Central memory CD4-positive, alpha-beta T cell (primary cell): Measurements from ENCODE around the gene AP2A1.

Experiments used
- DNase-seq: peaks from one replicate; pipeline ENCODE4 v3.0.0; 2022

The AP2A1 gene

DNA sequence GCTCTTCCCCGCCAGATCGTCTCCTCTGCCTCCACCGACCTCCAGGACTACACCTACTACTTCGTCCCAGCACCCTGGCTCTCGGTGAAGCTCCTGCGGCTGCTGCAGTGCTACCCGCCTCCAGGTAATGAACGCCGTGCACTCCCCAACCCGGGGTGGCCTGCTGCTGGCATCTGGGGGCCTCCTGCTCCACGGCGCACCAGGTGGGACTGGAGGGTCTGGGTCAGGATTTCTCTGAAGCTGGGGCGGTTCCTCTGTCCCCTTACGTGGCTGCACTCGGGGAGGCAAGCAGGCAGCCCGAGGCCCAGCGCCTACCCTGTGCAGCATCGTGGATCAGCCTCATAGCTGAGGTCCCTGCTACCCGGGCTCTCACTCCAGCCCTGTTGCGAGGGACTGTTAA lies 28.8 kb downstream of the AP2A1 start:
- no peak for DNase-seq

DNA sequence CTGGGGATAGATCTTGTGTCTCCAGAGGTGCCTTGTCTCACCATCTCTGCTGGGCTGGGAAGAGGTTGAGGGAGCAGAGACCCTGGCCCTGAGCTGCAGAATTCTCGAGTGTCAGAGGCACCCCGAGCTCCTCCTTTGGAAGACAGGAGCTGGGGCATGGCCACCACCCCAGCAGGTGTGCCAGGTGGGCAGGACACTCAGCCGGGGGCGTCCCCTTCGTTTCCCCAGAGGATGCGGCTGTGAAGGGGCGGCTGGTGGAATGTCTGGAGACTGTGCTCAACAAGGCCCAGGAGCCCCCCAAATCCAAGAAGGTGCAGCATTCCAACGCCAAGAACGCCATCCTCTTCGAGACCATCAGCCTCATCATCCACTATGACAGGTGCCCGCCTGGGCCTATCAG lies 31.8 kb downstream of the AP2A1 start:
- DNase-seq, result no peak

DNA sequence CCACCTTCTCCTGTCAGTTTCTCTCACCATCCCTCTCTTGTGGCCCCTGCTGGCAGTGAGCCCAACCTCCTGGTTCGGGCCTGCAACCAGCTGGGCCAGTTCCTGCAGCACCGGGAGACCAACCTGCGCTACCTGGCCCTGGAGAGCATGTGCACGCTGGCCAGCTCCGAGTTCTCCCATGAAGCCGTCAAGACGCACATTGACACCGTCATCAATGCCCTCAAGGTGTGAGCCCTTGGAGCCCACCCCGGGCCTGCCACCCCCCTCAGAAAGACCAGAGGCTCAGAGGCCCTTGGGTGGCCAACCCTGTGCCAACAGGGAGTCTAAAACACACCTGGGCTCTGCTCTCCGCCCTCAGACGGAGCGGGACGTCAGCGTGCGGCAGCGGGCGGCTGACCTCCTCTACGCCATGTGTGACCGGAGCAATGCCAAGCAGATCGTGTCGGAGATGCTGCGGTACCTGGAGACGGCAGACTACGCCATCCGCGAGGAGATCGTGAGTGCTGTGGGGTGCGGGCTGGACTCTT lies 32.5 kb downstream of the AP2A1 start:
- no peak for DNase-seq

DNA sequence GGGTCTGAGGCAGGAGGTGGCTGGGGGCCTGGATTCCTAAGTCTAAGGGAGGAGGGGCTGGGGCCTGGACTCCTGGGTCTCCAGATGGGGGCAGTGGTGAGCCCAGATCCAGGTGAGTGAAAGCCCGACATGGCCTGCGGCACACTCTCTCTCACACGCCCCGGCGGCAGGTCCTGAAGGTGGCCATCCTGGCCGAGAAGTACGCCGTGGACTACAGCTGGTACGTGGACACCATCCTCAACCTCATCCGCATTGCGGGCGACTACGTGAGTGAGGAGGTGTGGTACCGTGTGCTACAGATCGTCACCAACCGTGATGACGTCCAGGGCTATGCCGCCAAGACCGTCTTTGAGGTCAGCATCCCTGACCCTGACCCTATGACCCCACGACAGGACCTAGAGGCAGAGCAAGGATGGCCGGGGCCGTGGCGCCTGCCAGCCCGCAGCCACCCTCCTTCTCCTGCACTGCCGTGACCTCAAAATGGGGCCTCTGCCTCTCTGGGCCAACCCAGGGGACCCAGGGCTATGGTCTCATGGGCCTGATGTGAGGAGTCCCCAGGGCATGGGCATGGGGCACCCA lies 33.1 kb downstream of the AP2A1 start:
- DNase-seq, result no peak

DNA sequence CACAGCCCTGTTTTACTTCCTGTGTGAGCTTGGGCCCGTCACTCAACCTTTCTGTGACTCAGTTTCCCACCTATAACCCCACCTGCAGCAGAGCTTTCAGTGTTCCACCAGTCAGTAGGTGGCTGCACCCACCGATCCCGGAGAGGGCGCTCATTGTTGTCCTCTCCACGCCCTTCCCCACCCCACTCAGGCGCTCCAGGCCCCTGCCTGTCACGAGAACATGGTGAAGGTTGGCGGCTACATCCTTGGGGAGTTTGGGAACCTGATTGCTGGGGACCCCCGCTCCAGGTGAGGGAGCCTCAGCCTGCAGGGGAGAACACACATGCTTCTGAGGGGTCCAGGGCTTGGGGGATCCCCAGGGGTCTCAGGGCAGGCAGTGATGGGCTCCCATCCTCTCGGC lies 34.0 kb downstream of the AP2A1 start:
- no peak for DNase-seq

DNA sequence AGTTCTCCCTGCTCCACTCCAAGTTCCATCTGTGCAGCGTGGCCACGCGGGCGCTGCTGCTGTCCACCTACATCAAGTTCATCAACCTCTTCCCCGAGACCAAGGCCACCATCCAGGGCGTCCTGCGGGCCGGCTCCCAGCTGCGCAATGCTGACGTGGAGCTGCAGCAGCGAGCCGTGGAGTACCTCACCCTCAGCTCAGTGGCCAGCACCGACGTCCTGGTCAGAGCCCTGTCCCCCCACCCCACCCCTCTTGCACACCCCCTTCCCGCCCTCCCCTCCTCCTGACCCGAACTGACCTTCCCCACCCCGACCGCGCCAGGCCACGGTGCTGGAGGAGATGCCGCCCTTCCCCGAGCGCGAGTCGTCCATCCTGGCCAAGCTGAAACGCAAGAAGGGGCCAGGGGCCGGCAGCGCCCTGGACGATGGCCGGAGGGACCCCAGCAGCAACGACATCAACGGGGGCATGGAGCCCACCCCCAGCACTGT lies 34.6 kb downstream of the AP2A1 start:
- no peak for DNase-seq

DNA sequence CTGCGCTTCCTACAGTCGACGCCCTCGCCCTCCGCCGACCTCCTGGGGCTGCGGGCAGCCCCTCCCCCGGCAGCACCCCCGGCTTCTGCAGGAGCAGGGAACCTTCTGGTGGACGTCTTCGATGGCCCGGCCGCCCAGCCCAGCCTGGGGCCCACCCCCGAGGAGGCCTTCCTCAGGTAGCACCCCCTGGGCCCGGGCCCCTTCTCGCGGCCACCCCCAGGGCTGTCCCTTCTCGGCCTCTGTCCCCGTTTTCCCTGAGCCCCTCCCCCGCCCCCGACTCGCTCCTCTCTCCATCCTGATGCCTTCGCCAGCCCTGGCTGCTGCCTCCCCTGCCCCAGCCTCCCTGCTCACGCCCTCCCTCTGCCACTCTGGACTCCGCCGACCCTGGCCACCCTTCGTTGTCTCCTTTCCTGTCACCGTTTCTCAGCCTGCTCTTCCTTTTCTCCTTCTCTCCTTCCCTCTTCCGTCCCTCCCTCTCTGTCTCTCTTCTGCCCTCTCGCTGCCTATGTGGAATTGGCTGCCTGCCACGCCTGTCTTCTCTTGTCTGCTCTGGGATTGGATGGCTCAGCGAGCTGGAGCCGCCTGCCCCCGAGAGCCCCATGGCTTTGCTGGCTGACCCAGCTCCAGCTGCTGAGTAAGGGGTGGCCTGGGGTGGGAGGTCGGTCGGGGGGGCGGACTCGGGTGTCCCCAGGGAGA lies 35.3 kb downstream of the AP2A1 start:
- no peak for DNase-seq

DNA sequence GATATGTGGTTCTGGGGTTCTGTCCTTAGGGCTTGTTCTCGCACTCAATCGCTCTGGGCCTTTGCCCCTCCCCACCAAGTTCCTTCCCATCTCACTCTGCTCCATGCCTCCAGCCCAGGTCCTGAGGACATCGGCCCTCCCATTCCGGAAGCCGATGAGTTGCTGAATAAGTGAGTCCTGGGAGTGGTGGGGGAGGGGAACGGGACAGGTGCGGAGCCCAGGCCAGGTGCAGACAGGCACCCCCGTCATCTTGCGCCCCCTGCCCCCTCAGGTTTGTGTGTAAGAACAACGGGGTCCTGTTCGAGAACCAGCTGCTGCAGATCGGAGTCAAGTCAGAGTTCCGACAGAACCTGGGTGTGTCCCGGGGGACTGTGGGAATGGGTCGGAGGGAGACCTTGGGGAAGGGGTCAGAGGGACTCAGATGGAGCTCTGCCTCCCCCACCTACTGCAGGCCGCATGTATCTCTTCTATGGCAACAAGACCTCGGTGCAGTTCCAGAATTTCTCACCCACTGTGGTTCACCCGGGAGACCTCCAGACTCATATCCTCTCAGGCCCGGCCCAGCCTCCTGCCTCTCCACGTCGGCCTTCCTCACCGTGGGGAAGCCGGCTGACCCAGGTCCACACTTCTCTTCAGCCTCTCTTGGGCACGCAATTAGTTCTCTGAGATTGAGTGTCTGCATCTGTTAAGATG lies 36.2 kb downstream of the AP2A1 start:
- no peak for DNase-seq

DNA sequence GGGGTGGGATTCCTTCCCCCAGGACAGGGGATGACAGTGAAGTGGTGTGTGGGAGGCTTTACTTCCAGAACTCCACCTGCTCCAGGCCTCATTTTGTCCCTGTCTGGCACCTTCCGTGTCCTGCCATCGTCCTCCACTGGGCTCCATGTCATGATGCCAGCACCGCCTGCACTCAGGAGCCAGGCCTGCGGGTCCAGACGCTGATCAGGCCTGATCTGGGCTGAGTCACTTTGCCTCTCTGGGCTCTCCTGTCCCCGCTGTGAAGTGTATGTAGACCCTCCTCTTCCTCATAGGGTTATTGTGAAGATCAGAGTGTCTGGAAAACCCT lies 36.7 kb downstream of the AP2A1 start:
- no peak for DNase-seq

DNA sequence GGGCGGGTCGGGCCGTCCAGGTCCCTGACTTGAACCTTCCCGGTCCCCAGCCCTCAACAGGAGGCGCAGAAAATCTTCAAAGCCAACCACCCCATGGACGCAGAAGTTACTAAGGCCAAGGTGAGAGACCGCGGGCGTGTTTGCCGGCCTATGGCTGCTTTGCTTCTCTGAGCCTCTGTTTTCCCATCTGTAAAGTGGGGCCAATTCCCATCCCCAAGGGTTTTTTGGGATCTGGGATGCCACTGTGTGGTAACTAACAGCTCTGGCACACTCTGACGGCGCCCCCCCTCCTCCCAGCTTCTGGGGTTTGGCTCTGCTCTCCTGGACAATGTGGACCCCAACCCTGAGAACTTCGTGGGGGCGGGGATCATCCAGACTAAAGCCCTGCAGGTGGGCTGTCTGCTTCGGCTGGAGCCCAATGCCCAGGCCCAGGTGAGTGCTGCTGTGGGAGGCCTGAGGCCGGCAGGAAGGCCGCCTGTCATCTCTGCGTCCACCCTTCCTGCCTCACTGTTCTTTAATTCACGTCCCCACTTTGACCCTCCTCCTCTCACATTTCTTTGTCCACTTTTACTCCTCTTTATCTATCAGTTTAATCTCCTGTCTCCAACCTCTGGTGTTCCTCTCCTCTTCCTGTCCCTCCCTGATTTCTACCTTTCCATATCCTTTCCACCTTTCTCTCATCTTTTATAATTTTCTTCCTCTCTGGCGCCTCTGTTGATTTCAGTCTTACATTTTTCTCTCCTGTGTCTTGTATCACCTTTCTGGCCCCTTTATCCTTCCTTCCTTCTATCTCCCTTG lies 39.2 kb downstream of the AP2A1 start:
- no peak for DNase-seq

DNA sequence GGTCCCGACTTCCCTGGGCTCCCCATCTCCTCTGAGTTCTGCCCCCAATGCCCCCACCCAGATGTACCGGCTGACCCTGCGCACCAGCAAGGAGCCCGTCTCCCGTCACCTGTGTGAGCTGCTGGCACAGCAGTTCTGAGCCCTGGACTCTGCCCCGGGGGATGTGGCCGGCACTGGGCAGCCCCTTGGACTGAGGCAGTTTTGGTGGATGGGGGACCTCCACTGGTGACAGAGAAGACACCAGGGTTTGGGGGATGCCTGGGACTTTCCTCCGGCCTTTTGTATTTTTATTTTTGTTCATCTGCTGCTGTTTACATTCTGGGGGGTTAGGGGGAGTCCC lies 39.8 kb downstream of the AP2A1 start:
- no peak for DNase-seq

DNA sequence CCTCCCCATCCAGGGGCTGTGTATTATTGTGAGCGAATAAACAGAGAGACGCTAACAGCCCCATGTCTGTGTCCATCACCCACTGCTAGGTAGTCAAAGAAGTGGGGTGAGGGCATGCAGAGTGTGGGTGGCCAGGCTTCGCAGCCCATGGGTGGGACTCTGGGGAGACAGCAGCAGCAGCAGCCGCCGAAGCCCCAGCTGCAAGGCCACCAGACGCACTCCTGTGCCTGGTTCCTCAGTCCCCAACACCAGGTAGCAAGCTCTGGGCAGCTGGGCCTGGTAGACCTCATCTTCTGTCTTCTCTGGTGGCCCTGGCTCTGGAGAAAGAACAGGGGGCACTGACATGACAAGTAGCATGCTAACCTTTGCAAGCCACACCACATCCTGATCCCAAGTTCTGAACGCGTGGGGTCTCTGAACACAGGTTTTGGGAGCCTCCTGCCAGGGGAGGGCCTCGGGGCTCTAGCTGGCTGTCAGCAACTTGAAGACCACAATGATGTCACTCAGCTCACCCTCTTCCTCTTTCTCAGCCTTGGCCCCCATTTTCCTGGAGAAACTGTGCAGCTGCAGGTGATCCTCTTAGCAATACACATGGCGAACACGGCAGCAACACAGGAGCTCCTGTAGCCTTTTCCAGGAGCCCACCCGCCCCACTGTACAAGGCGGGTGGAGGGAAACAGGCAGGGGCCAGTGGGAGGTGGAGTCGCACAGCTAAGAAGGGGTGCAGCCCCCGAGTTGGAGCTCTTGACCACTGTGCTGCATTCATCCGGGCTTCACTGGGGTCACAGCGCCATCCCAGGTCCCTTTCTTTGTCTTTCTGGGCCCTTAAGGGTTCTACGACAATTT lies 40.5 kb downstream of the AP2A1 start:
- no peak for DNase-seq

DNA sequence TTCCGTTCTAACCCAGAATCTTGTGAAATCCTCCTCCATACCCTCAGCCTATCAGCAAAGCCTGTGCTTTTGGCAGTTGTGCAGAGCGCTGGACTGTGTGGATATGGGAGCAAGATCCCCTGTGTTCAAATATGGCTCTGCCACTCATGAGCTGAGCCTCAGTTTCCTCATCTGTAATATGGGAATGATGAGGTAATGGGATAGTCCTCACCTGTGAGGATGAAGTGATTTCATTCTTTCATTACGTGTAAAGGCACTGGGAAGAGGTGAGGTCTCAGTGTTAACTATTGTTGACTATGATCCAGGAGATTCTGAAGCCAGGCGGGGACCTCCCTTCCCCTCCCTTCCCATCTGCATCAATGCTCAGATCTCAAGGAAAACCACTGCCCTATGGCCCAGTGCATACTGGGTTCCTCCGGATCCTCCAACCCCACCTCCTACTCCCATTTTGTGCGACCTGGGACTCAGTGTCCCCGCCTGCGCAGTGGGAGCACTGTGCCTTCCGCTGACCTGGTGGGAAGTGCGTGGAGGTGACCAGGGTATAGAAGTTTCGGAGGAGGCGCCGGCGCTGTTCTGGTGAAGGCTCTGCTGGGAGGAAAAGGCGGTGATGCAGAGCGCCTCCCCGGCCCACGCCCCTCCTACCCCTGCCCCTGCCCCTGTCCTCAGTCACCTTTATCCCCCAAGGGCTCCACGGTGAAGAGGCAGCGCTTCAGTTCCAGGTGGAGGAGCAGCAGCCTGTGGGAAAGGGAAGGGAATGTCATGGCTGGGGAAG lies 41.3 kb downstream of the AP2A1 start:
- no peak for DNase-seq

DNA sequence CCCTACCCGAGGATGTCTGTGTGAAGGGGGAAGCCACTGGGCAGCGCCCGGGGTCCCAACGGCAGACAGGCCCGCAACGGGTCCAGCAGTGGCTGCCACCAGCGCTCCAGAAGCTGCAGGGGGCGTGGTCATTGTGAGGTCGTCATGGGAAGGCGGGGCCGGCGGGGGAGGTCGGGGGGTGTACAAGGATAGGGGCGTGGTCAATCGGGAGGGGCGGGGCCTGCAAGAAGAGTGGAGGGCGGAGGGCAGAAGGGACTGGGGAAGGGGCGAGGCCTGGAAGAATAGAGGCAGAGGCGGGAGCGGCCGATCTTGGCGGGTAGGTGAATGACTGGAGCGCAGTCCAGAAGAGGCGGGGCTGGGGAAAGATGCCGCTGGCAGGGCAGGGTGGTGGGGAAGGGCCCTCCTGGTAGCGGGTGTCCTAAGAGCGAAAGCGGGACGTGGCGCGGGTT lies 41.9 kb downstream of the AP2A1 start:
- DNase-seq, result peak; percentile 80

DNA sequence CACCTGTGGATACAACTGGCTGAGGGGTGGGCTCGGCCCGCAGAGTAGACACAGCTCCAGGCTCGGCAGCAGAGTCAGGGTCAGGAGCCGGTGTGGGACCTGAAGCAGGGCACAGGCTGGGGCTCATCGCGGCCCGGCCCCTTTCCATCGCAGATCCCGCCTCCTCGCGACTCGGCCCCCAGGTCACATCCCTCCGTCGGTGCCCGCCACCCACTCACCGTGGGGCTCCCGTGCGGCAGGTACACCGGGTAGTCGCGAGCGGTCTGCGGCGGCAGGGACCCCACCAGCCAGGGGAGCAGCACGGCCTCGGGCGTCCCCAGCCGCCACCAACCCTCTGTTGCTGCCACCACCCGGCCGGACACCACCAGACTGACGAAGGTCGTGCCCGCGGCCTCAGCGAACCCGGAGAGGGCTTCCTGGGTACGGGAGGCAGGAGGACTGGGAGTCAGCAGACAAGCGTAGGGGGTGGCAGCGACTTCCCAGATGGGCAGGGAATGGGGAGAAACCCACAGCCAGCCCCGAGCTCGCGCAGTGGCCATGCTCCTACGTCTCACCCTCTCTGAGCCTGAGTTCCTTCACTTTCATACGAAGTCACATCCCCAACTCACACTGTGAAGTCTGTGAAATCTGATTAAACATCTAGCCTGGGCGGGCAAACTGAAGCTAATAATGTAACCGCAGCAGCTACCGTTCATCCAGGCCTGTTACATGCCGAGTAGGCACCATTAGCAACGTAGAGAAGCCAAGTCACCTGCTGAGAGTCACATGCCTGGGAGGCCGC lies 42.5 kb downstream of the AP2A1 start:
- peak; percentile 49 for DNase-seq

DNA sequence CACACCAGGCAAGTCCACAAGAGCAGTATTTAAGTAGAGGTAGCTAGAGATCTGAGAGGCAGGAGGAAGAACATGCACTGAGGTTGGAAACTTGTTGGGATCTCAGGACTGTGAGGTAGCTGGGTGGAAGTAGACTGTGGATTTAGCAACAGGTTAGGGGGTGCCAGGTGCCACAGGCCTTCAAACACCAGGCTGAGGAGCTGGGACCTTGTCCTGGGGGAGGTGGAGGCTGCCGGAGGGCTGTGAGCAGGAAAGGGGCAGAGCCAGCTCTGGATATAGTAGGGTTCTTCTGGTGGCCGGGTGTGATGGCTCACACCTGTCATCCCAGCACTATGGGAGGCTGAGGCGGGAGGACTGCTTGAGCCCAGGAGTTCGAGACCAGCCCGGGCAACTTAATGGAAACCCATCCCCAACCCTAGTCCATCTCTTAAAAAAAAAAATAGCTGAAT lies 43.2 kb downstream of the AP2A1 start:
- peak; percentile 18 for DNase-seq

DNA sequence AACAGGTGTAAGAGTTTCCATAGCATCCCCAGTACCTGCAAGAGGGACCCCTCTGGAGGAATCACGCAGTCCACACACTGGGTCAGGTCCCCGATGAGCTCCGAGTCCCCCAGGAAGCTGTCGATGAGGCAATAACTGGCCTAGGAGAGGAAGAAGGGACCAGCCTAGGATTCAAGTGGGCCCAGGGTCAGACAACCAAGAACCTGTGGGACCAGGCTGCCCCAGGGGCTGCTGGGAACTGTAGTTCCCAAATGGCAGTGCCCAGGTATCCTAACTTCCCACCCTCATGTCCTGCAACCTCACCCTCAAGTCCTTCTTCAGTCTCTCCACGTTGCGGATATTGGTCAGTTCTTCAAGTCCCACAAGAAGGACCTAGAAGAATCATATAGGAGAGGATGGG lies 44.5 kb downstream of the AP2A1 start:
- no peak for DNase-seq

DNA sequence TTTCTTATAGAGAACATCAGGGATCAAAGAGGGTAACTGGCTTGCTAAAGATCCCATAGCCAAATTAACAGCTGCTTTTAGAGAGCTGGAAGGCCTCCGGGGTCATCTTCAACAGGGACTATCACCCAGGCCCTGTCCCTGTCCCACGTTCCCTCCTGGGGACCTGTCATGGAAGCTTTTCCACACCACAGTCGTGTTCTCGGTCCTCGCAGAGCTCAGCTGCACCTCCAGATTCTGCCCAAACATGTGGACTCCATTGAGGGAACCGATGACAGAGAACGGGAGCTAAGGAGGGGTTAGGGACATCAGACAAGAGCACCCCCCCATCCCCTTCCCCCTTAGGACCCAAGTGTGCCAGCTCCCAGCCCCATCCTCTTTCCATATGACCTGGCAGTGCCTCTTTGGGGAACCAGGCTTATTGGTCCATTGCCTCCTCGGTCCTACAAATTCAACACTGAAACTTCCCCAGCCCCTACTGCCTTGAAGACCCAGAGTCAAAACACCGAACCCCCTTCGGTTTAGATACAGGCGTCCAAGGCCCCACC lies 45.7 kb downstream of the AP2A1 start:
- DNase-seq, result no peak

DNA sequence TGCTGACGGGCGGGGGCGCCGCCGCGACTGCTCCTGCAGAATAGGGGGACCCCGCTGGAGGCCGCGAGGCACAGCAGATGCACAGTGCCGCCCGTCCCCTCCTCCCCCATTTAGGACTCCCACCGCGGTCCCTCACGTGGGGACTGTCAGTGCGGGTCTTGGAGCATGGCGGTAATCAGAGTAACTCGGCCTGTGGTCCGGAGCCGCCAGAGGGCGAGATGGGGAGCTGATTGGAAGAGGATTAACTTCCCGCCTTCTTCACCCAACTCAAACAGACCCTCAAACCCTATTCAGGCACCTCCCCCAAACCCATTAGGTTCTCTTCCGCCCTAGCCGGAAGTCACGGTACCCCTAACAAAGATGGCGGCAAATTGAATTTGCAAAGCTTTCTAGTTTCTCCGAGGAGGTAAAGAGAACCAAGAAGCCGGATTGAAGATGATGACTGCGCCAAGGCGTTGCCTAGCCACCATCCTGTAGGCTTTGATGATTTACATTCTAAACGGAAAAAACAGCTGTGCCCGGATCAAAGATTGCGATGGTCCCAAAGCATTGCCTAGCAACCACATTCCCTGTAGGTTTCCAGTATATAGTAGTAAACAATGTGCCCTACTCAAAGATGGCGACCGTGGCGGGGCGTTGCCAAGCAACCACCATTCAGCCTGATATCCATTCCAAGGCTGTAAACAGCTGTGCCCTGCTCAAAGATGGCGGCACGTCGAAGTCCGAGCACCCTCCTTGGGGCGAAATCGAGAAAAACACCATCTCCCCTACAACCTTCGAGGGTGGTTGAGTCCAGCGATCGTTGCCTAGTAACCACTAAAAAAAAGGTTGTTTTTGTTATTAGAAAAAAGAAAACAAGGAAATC lies 46.4 kb downstream of the AP2A1 start, which contains the start of gene FUZ:
FUZ (minus strand) TSS at position 296 of the 865 bp plus-strand sequence; CDS start at position 110, 186 bp downstream.
- DNase-seq, result peak; percentile 94
